ENCODE results near the gene UFC1. TPM values are rescaled to one million over a fixed set of nuclear protein-coding genes. Genes with fewer than 3 reads are reported as not detected.

UFC1 gene
- total and polyA plus RNA-seq, 2 experiments from 2014 or later: 86.2 to 89.6 TPM

DNA sequence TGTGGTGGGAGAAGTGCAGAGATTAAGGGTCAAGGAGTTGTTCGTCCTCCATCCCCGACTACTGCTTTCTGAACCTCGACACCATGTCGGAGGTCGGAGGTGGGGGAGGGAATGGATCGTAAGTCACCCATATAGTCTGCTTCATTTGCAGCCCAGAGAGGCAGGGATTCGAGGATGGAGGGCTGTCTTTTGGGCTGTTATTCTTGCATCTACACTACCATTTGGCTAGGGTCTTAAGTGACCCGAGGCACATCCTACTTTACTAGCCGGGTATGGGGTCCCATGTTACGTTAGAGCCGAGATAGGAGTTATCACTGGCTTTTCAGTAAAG lies 6.1 kb downstream of the UFC1 start:
- in situ Hi-C loops (cut with MboI): no loop called here
- Histone ChIP-seq H3K4me2 (ENCODE audit: unreplicated experiment) (peak overlapping the region; percentile 96), H3F3A (ENCODE audit: insufficient read depth) (peaks cover 34% of the 10 kb centered on the region), H3K9me3 (ENCODE audit: low read depth) (no peaks in the 10 kb centered on the region), H3K27me3 (replicated peaks; ENCODE audit: insufficient read depth) (no peaks in the 10 kb centered on the region), H2AFZ (peak overlapping the region; percentile 88), H3K4me1 (ENCODE audit: insufficient read depth) (peaks cover 3% of the 10 kb centered on the region; the same call in 1 of the 2 replicates), H3K9me2 (ENCODE audit: insufficient read depth) (no peaks in the 10 kb centered on the region), H4K20me1 (ENCODE audit: insufficient read depth) (no peaks in the 10 kb centered on the region), H3K4me3 (peak overlapping the region; percentile 82), H3K9ac (peak overlapping the region; percentile 93), H3K36me3 (ENCODE audit: low read depth) (no peaks in the 10 kb centered on the region; the same call in 1 of the 2 replicates), H3K27ac (peak overlapping the region; percentile 73; the same call in 1 of the 2 replicates), H3K79me2 (ENCODE audit: insufficient read depth) (peaks cover 25% of the 10 kb centered on the region)
- TF ChIP-seq EZH2 (IDR thresholded peaks at IDR 0.05; ENCODE audit: insufficient read depth, poor library complexity, severe bottlenecking): no peak
- no peak for TF ChIP-seq EZH2phosphoT487 (IDR thresholded peaks at IDR 0.05; ENCODE audit: insufficient read depth, low read depth)
- WGBS, 2 experiments (ENCODE audit: low coverage in 1 of 2, low lambda C conversion rate in 2 of 2, missing lambda C conversion rate in 2 of 2): 1 to 2% methylated on average over 11 of the region's 11 CpGs
- DNase-seq: no peak

DNA sequence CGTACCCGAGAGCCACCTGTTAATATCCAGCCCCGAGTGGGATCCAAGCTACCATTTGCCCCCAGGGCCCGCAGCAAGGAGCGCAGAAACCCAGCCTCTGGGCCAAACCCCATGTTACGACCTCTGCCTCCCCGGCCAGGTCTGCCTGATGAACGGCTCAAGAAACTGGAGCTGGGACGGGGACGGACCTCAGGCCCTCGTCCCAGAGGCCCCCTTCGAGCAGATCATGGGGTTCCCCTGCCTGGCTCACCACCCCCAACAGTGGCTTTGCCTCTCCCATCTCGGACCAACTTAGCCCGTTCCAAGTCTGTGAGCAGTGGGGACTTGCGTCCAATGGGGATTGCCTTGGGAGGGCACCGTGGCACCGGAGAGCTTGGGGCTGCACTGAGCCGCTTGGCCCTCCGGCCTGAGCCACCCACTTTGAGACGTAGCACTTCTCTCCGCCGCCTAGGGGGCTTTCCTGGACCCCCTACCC lies 6.9 kb downstream of the UFC1 start:
- H3K4me1 ChIP-seq (ENCODE audit: insufficient read depth): peaks cover 9% of the 10 kb centered on the region
- no peak for DNase-seq
- no peaks in the 10 kb centered on the region for H4K20me1 ChIP-seq (ENCODE audit: insufficient read depth)
- peaks cover 42% of the 10 kb centered on the region for H3F3A ChIP-seq (ENCODE audit: insufficient read depth)
- TF ChIP-seq EZH2phosphoT487 (IDR thresholded peaks at IDR 0.05; ENCODE audit: insufficient read depth, low read depth) (no peak), EZH2 (IDR thresholded peaks at IDR 0.05; ENCODE audit: insufficient read depth, poor library complexity, severe bottlenecking) (no peak)
- no peak overlapping the region for H3K4me3 ChIP-seq
- 81 to 88% methylated on average over 22 of the region's 22 CpGs for WGBS, 2 experiments (ENCODE audit: low coverage in 1 of 2, low lambda C conversion rate in 2 of 2, missing lambda C conversion rate in 2 of 2)
- no peak overlapping the region for H3K27ac ChIP-seq
- no peak overlapping the region for H3K4me2 ChIP-seq (ENCODE audit: unreplicated experiment)
- H3K9me3 ChIP-seq (ENCODE audit: low read depth): no peaks in the 10 kb centered on the region
- H3K79me2 ChIP-seq (ENCODE audit: insufficient read depth): peaks cover 17% of the 10 kb centered on the region
- H3K9ac ChIP-seq: 0 out of 2 replicates have a peak overlapping the region, but pooled peaks have one; percentile 10
- no peaks in the 10 kb centered on the region for H3K27me3 ChIP-seq (replicated peaks; ENCODE audit: insufficient read depth)
- H2AFZ ChIP-seq: no peak overlapping the region
- in situ Hi-C loops (cut with MboI): no loop called here
- H3K9me2 ChIP-seq (ENCODE audit: insufficient read depth): no peaks in the 10 kb centered on the region
- H3K36me3 ChIP-seq (ENCODE audit: low read depth): no peaks in the 10 kb centered on the region; the same call in 1 of the 2 replicates

DNA sequence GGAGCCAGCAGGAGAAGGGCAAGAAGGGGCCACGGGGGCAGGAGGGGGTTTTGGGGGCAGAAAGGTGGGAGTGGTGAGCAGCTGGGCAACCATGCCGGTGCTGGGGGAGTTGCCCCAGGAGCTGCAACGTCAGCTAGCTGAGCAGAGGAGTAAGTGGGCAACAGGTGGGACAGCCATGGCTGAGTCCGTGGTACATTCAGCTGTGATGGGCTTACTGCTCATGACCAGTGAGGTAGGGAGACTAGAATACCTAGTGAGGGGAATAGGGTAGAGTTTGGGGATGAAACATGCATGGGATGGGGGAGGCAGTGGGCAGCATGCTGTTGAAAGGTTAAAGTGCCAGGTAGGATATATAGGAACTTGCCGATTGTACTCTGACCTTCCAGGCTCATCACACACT lies 7.9 kb downstream of the UFC1 start:
- Histone ChIP-seq H3K4me3 (no peak overlapping the region), H3K36me3 (ENCODE audit: low read depth) (no peaks in the 10 kb centered on the region; the same call in 1 of the 2 replicates), H3K79me2 (ENCODE audit: insufficient read depth) (peaks cover 15% of the 10 kb centered on the region), H3K4me2 (ENCODE audit: unreplicated experiment) (no peak overlapping the region), H3K9me3 (ENCODE audit: low read depth) (no peaks in the 10 kb centered on the region), H3K9ac (no peak overlapping the region), H3K9me2 (ENCODE audit: insufficient read depth) (no peaks in the 10 kb centered on the region), H3K27me3 (replicated peaks; ENCODE audit: insufficient read depth) (no peaks in the 10 kb centered on the region), H3K4me1 (ENCODE audit: insufficient read depth) (peaks cover 9% of the 10 kb centered on the region), H4K20me1 (ENCODE audit: insufficient read depth) (no peaks in the 10 kb centered on the region), H2AFZ (no peak overlapping the region), H3F3A (ENCODE audit: insufficient read depth) (peaks cover 42% of the 10 kb centered on the region), H3K27ac (no peak overlapping the region)
- 72 to 85% methylated on average over 2 to 5 of the region's 5 CpGs for WGBS, 2 experiments (ENCODE audit: low coverage in 1 of 2, low lambda C conversion rate in 2 of 2, missing lambda C conversion rate in 2 of 2)
- no peak for DNase-seq
- in situ Hi-C loops (cut with MboI): no loop called here
- TF ChIP-seq EZH2 (IDR thresholded peaks at IDR 0.05; ENCODE audit: insufficient read depth, poor library complexity, severe bottlenecking) (no peak), EZH2phosphoT487 (IDR thresholded peaks at IDR 0.05; ENCODE audit: insufficient read depth, low read depth) (no peak)

DNA sequence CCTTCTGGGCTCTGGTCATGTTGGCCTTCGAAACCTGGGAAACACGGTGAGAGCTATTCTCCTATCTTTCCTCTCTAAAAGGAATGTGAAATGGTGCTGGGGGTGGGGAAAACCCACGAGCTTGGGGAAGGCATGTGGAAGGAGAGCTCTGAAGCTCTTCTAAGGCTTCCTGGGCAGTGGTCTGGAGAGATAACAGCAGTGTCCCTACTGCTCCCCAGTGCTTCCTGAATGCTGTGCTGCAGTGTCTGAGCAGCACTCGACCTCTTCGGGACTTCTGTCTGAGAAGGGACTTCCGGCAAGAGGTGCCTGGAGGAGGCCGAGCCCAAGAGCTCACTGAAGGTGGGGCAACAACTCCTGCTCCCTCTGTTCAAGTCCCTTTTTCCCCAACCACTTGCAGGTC lies 8.3 kb downstream of the UFC1 start:
- Histone ChIP-seq H2AFZ (no peak overlapping the region), H3K9ac (no peak overlapping the region), H3K27ac (no peak overlapping the region), H3K4me2 (ENCODE audit: unreplicated experiment) (no peak overlapping the region), H3K9me3 (ENCODE audit: low read depth) (no peaks in the 10 kb centered on the region), H3F3A (ENCODE audit: insufficient read depth) (peaks cover 38% of the 10 kb centered on the region), H3K36me3 (ENCODE audit: low read depth) (no peaks in the 10 kb centered on the region; the same call in 1 of the 2 replicates), H3K9me2 (ENCODE audit: insufficient read depth) (no peaks in the 10 kb centered on the region), H3K79me2 (ENCODE audit: insufficient read depth) (peaks cover 15% of the 10 kb centered on the region), H3K4me3 (no peak overlapping the region), H4K20me1 (ENCODE audit: insufficient read depth) (no peaks in the 10 kb centered on the region), H3K27me3 (replicated peaks; ENCODE audit: insufficient read depth) (no peaks in the 10 kb centered on the region), H3K4me1 (ENCODE audit: insufficient read depth) (peaks cover 9% of the 10 kb centered on the region)
- DNase-seq: no peak
- TF ChIP-seq EZH2 (IDR thresholded peaks at IDR 0.05; ENCODE audit: insufficient read depth, poor library complexity, severe bottlenecking) (no peak), EZH2phosphoT487 (IDR thresholded peaks at IDR 0.05; ENCODE audit: insufficient read depth, low read depth) (no peak)
- in situ Hi-C loops (cut with MboI): no loop called here
- 84 to 85% methylated on average over 7 of the region's 7 CpGs for WGBS, 2 experiments (ENCODE audit: low coverage in 1 of 2, low lambda C conversion rate in 2 of 2, missing lambda C conversion rate in 2 of 2)
